ENCODE measurements around the gene NDE1.

Gene NDE1

DNA sequence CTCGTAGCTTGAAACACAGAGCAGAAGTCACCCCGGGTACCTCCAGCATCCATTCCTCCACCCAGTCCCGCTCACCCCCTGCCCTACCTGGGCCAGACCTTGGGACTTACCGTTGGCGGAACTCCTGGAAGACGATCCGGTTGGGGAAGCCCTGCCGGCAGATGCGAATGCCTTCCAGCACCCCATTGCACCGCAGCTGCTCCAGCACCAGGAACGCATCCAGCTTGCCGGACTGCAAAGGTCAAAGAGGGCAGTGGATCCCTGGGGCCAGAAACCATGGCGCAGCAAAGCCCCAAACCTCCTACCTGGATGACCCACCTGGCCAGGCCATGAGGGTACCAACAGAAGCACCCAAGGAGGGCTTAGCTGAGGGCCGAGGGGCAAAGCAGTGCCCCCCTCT is 97.9 kb downstream of the NDE1 start:
- DNase-seq (ENCODE audit: low read depth in 1 of 2, low spot score in 1 of 2) = no peak
- TF ChIP-seq JUND (IDR thresholded peaks at IDR 0.05; ENCODE audit: low read depth) = no peak
- in situ Hi-C loops (cut with HindIII; ENCODE audit: low pct_unique_long_range_greater_than_20kb, low sequenced_read_pairs) = no loop called here

DNA sequence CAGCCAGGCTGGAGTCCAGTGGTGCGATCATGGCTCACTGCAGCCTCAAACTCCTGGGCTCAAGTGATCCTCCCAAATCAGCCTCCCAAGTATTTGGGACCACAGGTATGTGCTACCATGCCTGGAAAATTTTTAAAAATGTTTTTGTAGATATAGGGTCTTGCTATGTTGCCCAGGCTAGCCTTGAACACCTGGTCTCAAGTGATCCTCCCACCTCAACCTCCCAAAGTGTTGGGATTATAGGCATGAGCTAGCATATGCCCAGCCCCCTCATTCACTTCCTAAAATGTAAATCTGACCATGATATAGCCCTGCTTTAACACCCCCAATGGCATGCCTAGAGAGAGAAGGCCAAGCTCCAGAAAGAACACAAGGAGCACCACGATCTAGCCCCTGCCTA is 98.6 kb downstream of the NDE1 start:
- no peak for DNase-seq (ENCODE audit: low read depth in 1 of 2, low spot score in 1 of 2)
- TF ChIP-seq JUND (IDR thresholded peaks at IDR 0.05; ENCODE audit: low read depth) = no peak
- in situ Hi-C loops (cut with HindIII; ENCODE audit: low pct_unique_long_range_greater_than_20kb, low sequenced_read_pairs) = no loop called here

- DNase-seq (ENCODE audit: low read depth in 1 of 2, low spot score in 1 of 2) = peak; percentile 61 to 91
- no peak for TF ChIP-seq JUND (IDR thresholded peaks at IDR 0.05; ENCODE audit: low read depth)
- in situ Hi-C loops (cut with HindIII; ENCODE audit: low pct_unique_long_range_greater_than_20kb, low sequenced_read_pairs) = no loop called here
Observed at GRCh38 chr16:15749371-15749770, 99.3 kb downstream of the NDE1 start.

GRCh38 chr16:15749985-15750384 is 99.9 kb downstream of the NDE1 start:
- TF ChIP-seq JUND (IDR thresholded peaks at IDR 0.05; ENCODE audit: low read depth) = no peak
- DNase-seq (ENCODE audit: low read depth in 1 of 2, low spot score in 1 of 2) = no peak
- in situ Hi-C loops (cut with HindIII; ENCODE audit: low pct_unique_long_range_greater_than_20kb, low sequenced_read_pairs) = no loop called here

GRCh38 chr16:15751940-15752339 is 101.9 kb downstream of the NDE1 start:
- TF ChIP-seq JUND (IDR thresholded peaks at IDR 0.05; ENCODE audit: low read depth) = no peak
- in situ Hi-C loops (cut with HindIII; ENCODE audit: low pct_unique_long_range_greater_than_20kb, low sequenced_read_pairs) = no loop called here

DNA sequence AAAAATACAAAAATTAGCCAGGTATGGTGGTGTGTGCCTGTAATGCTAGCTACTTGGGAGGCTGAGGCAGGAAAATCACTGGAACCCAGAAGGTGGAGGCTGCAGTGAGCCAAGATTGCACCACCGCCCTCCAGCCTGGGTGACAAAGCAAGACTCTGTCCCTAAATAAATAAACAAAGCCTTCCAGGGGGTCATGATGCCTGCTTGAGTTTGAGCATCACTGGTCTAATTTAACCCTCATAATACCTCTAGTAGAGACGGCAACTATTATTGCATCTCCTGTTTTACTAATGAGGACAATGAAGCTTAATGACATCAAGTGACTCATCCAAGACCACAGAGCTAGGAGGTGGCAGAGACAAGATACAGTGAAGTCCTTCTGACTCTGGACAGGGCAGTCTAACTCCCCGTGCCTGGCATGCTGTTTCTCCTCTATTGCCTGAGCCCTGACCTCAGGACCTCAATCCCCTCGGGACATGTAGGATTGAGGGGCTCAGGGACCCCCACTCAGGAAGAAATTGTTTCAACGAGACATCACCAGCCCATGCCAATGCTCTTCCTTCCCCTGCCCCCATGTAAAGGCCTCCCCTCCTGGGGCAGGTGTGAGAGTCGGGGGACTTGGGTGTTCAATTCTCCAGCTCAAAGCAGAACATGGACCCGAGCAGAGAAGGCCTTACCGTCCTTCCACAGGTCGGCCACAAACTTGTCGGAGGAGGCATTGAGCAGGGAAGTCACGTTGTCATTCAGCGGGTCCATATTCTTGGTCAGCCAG is 102.9 kb downstream of the NDE1 start:
- in situ Hi-C loops (cut with HindIII; ENCODE audit: low pct_unique_long_range_greater_than_20kb, low sequenced_read_pairs) = no loop called here
- no peak for DNase-seq (ENCODE audit: low read depth in 1 of 2, low spot score in 1 of 2)
- TF ChIP-seq JUND (IDR thresholded peaks at IDR 0.05; ENCODE audit: low read depth) = no peak

More at GRCh38 chr16:15751940-15752339, 101.9 kb downstream of the NDE1 start:
- no peak for DNase-seq (ENCODE audit: low read depth in 1 of 2, low spot score in 1 of 2)

GRCh38 chr16:15754821-15755534 is 104.9 kb downstream of the NDE1 start:
- TF ChIP-seq JUND (IDR thresholded peaks at IDR 0.05; ENCODE audit: low read depth) = no peak
- in situ Hi-C loops (cut with HindIII; ENCODE audit: low pct_unique_long_range_greater_than_20kb, low sequenced_read_pairs) = no loop called here
- no peak for DNase-seq (ENCODE audit: low read depth in 1 of 2, low spot score in 1 of 2)

DNA sequence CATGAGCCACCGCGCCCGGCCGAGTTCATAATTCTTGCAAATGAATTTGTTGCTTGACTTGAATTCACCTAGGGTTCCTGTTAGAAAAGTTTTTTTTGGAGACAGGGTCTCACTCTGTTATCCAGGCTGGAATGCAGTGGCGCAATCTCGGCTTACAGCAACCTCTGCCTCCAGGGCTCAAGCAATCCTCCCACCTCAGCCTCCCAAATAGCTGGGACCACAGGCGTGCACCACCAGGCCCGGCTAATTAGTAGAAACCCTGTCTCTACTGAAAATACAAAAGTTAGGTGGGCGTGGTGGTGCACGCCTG is 107.0 kb downstream of the NDE1 start:
- in situ Hi-C loops (cut with HindIII; ENCODE audit: low pct_unique_long_range_greater_than_20kb, low sequenced_read_pairs) = no loop called here
- DNase-seq (ENCODE audit: low read depth in 1 of 2, low spot score in 1 of 2) = no peak
- no peak for TF ChIP-seq JUND (IDR thresholded peaks at IDR 0.05; ENCODE audit: low read depth)

DNA sequence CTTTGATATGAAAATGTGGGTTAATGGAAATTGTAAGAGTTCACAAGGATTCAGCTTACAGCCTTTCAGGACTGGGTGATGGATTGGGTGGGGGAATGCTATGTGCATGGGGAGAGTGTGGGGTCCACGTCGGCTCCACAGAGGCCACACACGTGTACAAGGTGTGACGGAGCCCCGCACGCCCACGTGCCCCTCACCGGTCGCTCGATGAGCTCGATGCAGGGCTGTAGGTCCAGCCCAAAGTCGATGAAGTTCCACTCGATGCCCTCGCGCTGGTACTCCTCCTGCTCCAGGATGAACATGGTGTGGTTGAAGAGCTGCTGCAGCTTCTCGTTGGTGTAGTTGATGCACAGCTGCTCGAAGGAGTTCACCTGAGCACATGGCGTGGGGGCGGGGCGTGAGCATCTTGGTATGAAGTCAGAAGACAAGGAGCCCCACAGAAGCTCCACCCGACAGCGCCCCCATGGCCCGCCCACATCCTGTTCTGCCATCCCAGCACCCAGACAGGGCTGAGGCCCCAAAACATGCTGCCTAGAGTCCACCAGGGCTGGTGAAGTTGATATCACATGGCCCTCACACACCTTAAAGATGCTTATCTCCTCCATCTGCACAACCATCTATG is 107.7 kb downstream of the NDE1 start:
- in situ Hi-C loops (cut with HindIII; ENCODE audit: low pct_unique_long_range_greater_than_20kb, low sequenced_read_pairs) = no loop called here
- TF ChIP-seq JUND (IDR thresholded peaks at IDR 0.05; ENCODE audit: low read depth) = no peak
- DNase-seq (ENCODE audit: low read depth in 1 of 2, low spot score in 1 of 2) = no peak

DNA sequence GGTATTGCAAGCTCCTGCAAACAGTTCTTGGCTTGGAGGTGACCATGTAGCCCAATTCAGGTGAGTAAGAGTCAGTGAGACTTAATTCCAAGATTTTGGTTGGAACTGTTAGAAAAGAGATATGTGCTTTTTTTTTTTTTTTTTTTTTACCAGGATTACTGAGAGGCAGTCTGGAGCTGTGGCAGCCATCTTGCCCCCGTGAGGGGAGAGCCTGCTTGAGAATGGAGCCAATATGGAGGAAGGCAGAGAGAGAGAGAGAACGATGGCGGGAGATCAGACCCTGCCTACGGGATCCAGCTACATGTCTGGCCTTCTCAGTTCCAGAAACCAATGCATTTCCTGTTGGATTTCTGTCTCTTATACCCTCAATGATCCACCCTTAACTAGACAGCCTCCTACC is 109.0 kb downstream of the NDE1 start:
- in situ Hi-C loops (cut with HindIII; ENCODE audit: low pct_unique_long_range_greater_than_20kb, low sequenced_read_pairs) = no loop called here
- no peak for TF ChIP-seq JUND (IDR thresholded peaks at IDR 0.05; ENCODE audit: low read depth)
- DNase-seq (ENCODE audit: low read depth in 1 of 2, low spot score in 1 of 2) = no peak

- TF ChIP-seq JUND (IDR thresholded peaks at IDR 0.05; ENCODE audit: low read depth) = no peak
- DNase-seq (ENCODE audit: low read depth in 1 of 2, low spot score in 1 of 2) = no peak
- in situ Hi-C loops (cut with HindIII; ENCODE audit: low pct_unique_long_range_greater_than_20kb, low sequenced_read_pairs) = no loop called here
Observed at GRCh38 chr16:15760129-15760528, 110.1 kb downstream of the NDE1 start.

DNA sequence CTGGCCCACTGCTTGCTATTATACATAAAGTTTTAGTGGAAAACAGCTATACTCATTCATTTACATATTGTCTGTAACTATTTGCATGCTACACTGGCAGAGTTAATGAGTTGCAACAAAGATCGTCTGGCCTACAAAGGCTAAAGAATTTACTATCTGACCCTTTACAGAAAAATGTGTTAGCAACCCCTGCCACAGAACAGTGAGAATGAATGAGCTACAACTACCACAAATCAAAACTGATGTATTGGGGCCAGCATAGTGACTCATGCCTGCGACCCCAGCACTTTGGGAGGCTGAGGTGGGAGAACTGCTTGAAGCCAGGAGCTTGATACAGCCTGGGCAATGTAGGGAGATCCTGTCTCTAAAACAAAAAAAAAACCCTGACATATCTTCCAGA is 114.1 kb downstream of the NDE1 start:
- no peak for DNase-seq (ENCODE audit: low read depth in 1 of 2, low spot score in 1 of 2)
- in situ Hi-C loops (cut with HindIII; ENCODE audit: low pct_unique_long_range_greater_than_20kb, low sequenced_read_pairs) = no loop called here
- no peak for TF ChIP-seq JUND (IDR thresholded peaks at IDR 0.05; ENCODE audit: low read depth)

- in situ Hi-C loops (cut with HindIII; ENCODE audit: low pct_unique_long_range_greater_than_20kb, low sequenced_read_pairs) = no loop called here
- DNase-seq (ENCODE audit: low read depth in 1 of 2, low spot score in 1 of 2) = no peak
- TF ChIP-seq JUND (IDR thresholded peaks at IDR 0.05; ENCODE audit: low read depth) = no peak
Observed at GRCh38 chr16:15765116-15765515, 115.1 kb downstream of the NDE1 start.
